ENCODE results near the gene ANKS3.

Gene ANKS3

GRCh38 chr16:4685776-4686496 lies 48.1 kb downstream of the ANKS3 start:
- DNase-seq: no peak

- no peak for DNase-seq
Measured at GRCh38 chr16:4685292-4685691, 48.8 kb downstream of the ANKS3 start.

GRCh38 chr16:4684763-4685162 lies 49.3 kb downstream of the ANKS3 start:
- no peak for DNase-seq

- no peak for DNase-seq
Measured at GRCh38 chr16:4684058-4684715, 49.9 kb downstream of the ANKS3 start.

GRCh38 chr16:4683255-4684057 lies 50.6 kb downstream of the ANKS3 start:
- no peak for DNase-seq

- peak; percentile 79 for DNase-seq
Measured at GRCh38 chr16:4682616-4683254, 51.3 kb downstream of the ANKS3 start.

GRCh38 chr16:4682084-4682591 lies 51.9 kb downstream of the ANKS3 start:
- no peak for DNase-seq

GRCh38 chr16:4681471-4682083 lies 52.5 kb downstream of the ANKS3 start:
- DNase-seq: no peak

- DNase-seq: no peak
Measured at GRCh38 chr16:4680673-4681470, 53.2 kb downstream of the ANKS3 start.

- no peak for DNase-seq
Measured at GRCh38 chr16:4679850-4680636, 54.0 kb downstream of the ANKS3 start.

GRCh38 chr16:4679156-4679849 lies 54.8 kb downstream of the ANKS3 start:
- no peak for DNase-seq

GRCh38 chr16:4678596-4678995 lies 55.5 kb downstream of the ANKS3 start:
- DNase-seq: no peak

GRCh38 chr16:4677994-4678393 lies 56.1 kb downstream of the ANKS3 start:
- DNase-seq: no peak

GRCh38 chr16:4677390-4677789 lies 56.7 kb downstream of the ANKS3 start:
- DNase-seq: no peak

- no peak for DNase-seq
Measured at GRCh38 chr16:4676831-4677230, 57.2 kb downstream of the ANKS3 start.

- DNase-seq: no peak
Measured at GRCh38 chr16:4675864-4676786, 57.9 kb downstream of the ANKS3 start.

- no peak for DNase-seq
Measured at GRCh38 chr16:4674926-4675530, 59.0 kb downstream of the ANKS3 start.

- no peak for DNase-seq
Measured at GRCh38 chr16:4673387-4674046, 60.6 kb downstream of the ANKS3 start.

Measured in right kidney (tissue), 1 donor.